ENCODE measurements around the gene IL6. TPM values are rescaled to one million over a fixed set of nuclear protein-coding genes. Genes with fewer than 3 reads are reported as not detected.

IL6 gene
- total and polyA plus RNA-seq, 7 donors, result 2.1 to 43.3 (median 9.7) TPM; not detected in 1

- H3K27me3 ChIP-seq, result no peaks in the 10 kb centered on the region
- 74 to 80% methylated on average over 5 of the region's 5 CpGs for WGBS, 2 donors
- DNase-seq, result no peak
Observed at GRCh38 chr7:22694597-22695207, 32.3 kb upstream of the IL6 start.

DNA sequence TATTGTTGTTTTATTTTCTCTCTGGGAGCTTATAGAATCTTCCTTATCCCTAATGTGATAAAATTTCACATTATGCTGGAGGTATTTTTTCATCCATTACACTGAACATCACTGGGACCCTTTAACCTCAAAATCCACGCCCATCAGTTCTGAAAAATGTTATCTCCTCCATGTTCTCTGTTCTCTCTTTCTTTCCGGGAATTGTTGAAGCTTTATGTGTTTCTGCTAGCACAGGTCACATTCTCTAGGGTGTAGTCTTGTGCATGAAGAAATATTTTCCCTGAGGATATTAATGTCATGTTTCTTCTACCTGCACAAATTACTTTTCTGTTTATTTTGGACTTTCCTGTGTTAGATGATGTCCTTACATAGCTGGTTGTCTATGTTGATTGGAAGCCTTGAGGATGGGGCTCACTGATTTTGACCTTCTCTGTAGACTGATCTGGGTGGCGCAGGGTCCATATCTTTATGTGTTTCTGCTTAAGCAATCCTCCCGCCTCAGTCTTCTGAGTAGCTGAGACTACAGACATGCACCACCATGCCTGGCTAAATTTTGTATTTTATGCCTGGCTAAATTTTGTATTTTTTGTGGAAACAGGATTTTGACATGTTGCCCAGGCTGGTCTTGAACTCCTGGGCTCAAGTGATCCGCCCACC is 31.4 kb upstream of the IL6 start:
- Histone ChIP-seq H3K27me3 (no peaks in the 10 kb centered on the region), H3K36me3 (no peaks in the 10 kb centered on the region), H3K4me1 (no peaks in the 10 kb centered on the region), H3K4me3 (no peak overlapping the region), H3K27ac (no peak overlapping the region), H3K9me3 (no peaks in the 10 kb centered on the region)
- WGBS, 2 donors, result 79 to 94% methylated on average over 5 of the region's 5 CpGs
- intact Hi-C loops (cut with DNase I), result no loop called here
- no peak for TF ChIP-seq CTCF (IDR thresholded peaks at IDR 0.05)
- TF ChIP-seq POLR2AphosphoS5 (IDR thresholded peaks at IDR 0.05), result no peak
- TF ChIP-seq POLR2A (IDR thresholded peaks at IDR 0.05), result no peak
- TF ChIP-seq EP300 (IDR thresholded peaks at IDR 0.05), result no peak
- DNase-seq, result no peak

More at GRCh38 chr7:22694597-22695207, 32.3 kb upstream of the IL6 start:
- no peak for TF ChIP-seq POLR2AphosphoS5 (IDR thresholded peaks at IDR 0.05)
- Histone ChIP-seq H3K36me3 (no peaks in the 10 kb centered on the region), H3K4me1 (no peaks in the 10 kb centered on the region), H3K27ac (no peak overlapping the region), H3K9me3 (no peaks in the 10 kb centered on the region), H3K4me3 (no peak overlapping the region)
- intact Hi-C loops (cut with DNase I), result no loop called here

DNA sequence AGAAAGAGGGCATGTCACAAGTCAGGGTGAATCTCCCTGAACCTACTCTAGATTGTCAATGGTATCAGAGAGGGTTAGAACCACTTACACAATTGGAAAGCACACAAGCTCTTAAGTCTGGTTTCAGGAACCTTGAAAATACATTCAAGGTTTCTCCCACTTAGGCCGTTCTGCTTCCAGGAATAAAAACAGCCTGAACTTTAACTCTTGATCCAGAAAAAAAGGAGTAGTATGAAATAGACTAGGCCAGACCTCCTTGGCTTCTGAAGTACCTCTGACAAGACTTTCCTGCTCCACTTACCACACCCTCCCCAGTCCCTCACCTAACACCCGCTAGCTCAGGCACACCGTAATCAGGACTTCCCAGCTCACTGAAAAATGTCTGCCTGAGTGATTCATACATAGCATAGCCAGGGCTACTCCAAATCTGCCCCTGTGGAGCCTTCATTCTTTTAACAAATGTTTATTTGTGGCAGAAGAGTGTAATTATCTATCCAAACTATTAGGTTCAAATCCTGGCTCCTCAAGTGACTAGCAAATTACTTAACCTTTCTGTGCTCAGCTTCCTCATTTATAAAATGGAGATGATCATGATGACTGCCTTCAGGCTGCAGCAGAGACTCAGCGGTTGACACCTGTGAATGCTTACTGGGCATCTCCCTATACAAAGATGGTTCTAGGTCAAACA is 30.3 kb upstream of the IL6 start:
- no peaks in the 10 kb centered on the region for H3K27me3 ChIP-seq
- no peaks in the 10 kb centered on the region for H3K9me3 ChIP-seq
- intact Hi-C loops (cut with DNase I), result no loop called here
- H3K36me3 ChIP-seq, result no peaks in the 10 kb centered on the region
- H3K27ac ChIP-seq, result no peak overlapping the region
- TF ChIP-seq POLR2A (IDR thresholded peaks at IDR 0.05) (no peak), CTCF (IDR thresholded peaks at IDR 0.05) (no peak), POLR2AphosphoS5 (IDR thresholded peaks at IDR 0.05) (no peak), EP300 (IDR thresholded peaks at IDR 0.05) (no peak)
- 50 to 66% methylated on average over 4 of the region's 4 CpGs for WGBS, 2 donors
- H3K4me3 ChIP-seq, result no peak overlapping the region
- no peak for DNase-seq
- no peaks in the 10 kb centered on the region for H3K4me1 ChIP-seq

DNA sequence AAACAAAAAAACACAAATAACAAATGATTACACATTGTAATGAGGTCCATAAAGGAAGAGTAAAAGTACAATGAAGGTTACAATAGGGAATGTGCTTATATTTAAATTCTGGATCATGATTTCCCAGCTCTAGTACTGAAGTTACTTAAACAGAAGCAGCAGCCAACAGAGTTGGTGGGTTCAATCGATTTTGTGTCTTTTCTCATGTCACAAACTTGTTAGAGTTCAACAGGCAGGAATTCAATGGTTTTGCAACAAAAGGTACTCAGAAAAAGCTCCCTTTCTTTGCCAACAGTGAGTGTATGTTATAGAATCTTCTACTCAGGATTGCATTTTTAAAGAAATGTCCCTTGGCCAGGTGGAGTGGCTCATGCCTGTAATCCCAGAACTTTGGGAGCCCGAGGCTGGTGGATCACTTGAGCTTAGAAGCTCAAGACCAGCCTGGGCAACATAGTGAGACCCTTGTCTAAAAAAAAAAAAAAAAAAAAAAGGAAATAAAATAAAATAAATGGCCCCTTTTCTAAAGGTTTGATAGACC is 29.6 kb upstream of the IL6 start:
- DNase-seq, result no peak
- Histone ChIP-seq H3K36me3 (no peaks in the 10 kb centered on the region), H3K27ac (no peak overlapping the region), H3K4me1 (no peaks in the 10 kb centered on the region), H3K4me3 (no peak overlapping the region), H3K27me3 (no peaks in the 10 kb centered on the region), H3K9me3 (no peaks in the 10 kb centered on the region)
- 51 to 82% methylated on average over 2 of the region's 2 CpGs for WGBS, 2 donors
- TF ChIP-seq EP300 (IDR thresholded peaks at IDR 0.05), result no peak
- no peak for TF ChIP-seq POLR2AphosphoS5 (IDR thresholded peaks at IDR 0.05)
- no peak for TF ChIP-seq CTCF (IDR thresholded peaks at IDR 0.05)
- no peak for TF ChIP-seq POLR2A (IDR thresholded peaks at IDR 0.05)
- intact Hi-C loops (cut with DNase I), result no loop called here

All from sigmoid colon (tissue), 7 donors.